Liver (tissue), 3 donors: ENCODE results near the gene APBA2.

Source experiments
- EGR1 ChIP-seq, 2 donors: IDR thresholded peaks; 2 replicates each; pipeline ENCODE4 v1.6.1; 2016 to 2018; ENCODE audit warnings: antibody characterized with exemption in 2 of 2, low read depth in 2 of 2
- FOXA2 ChIP-seq: IDR thresholded peaks from 2 replicates; pipeline ENCODE4 v1.6.1; 2016; ENCODE audit warnings: antibody characterized with exemption
- GABPA ChIP-seq, 2 donors: IDR thresholded peaks in 1 of 2; conservative IDR thresholded peaks in 1 of 2; 2 replicates each; pipeline ENCODE4 v1.6.1; 2016; ENCODE audit warnings: antibody characterized with exemption in 2 of 2, mild to moderate bottlenecking in 1 of 2, moderate library complexity in 1 of 2
- JUND ChIP-seq, 2 donors: IDR thresholded peaks; 2 replicates each; pipeline ENCODE4 v1.6.1; 2016; ENCODE audit warnings: antibody characterized with exemption in 2 of 2
- RAD21 ChIP-seq, 2 donors: IDR thresholded peaks; 2 replicates each; pipeline ENCODE4 v1.6.1; 2016; ENCODE audit warnings: antibody characterized with exemption in 2 of 2, mild to moderate bottlenecking in 2 of 2
- RXRA ChIP-seq, 2 donors: IDR thresholded peaks; 2 replicates each; pipeline ENCODE4 v1.6.1; 2017 to 2018; ENCODE audit warnings: antibody characterized with exemption in 2 of 2, mild to moderate bottlenecking in 1 of 2
- SP1 ChIP-seq: IDR thresholded peaks from 2 replicates; pipeline ENCODE4 v1.6.1; 2018; ENCODE audit warnings: antibody characterized with exemption, mild to moderate bottlenecking
- TAF1 ChIP-seq: conservative IDR thresholded peaks from 2 replicates; pipeline ENCODE4 v1.6.1; 2016; ENCODE audit warnings: antibody characterized with exemption, mild to moderate bottlenecking
- ZBTB33 ChIP-seq: IDR thresholded peaks from 2 replicates; pipeline ENCODE4 v1.6.1; 2016; ENCODE audit warnings: antibody characterized with exemption
- TF ChIP-seq, protein P1 (sequence below): fragments of 150-350 bp; IDR thresholded peaks from 2 replicates; pipeline ENCODE4 v1.5.1; 2017; ENCODE audit warnings: improper control_type of control experiment, low read depth, low read length; ENCODE audit not compliant: missing input control
- TF ChIP-seq, protein P2 (sequence below): IDR thresholded peaks from 2 replicates; pipeline ENCODE4 v1.6.1; 2016; ENCODE audit warnings: antibody characterized with exemption
- TF ChIP-seq, protein P3 (sequence below): IDR thresholded peaks from 2 replicates; pipeline ENCODE4 v1.6.1; 2016; ENCODE audit warnings: antibody characterized with exemption, mild to moderate bottlenecking
- donor health status: healthy.
- donor health status: healthy.

DNA sequence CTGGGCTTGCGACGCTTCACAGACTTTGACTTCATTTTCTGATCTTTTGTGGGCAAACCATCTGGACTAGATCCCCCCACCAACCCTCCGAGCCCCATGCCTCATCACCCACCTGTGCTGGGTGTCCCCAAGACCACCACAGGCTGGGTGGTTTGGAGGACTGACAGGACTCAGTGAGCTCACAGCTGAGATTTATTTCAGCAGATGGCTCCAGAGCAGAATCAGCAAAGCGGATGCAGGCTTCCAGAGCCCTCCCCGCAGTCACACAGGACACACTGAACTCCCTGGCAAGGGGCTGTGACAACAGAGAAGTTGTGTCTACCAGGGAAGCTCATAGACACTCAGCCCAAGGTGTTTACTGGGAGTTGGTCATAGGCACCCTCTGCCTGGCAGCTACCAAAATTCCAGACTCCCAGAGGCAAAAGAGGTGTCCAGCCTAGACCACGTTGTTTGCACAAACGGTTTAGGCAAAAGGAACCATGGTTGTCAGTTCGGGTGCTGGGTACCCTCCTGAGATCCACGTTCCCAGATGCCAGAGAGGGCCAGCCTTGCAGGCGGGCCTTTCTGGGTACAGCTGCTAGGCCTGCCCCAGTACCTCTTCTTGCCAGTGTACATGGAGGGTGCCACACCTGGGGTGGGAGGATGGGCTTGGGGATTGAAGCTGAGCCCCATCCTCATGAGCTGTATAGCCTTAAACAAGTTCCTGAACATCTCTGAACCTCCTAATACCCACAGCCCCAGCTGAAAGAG, 213.5 kb downstream of the APBA2 start:
- TF ChIP-seq, protein P1, sequence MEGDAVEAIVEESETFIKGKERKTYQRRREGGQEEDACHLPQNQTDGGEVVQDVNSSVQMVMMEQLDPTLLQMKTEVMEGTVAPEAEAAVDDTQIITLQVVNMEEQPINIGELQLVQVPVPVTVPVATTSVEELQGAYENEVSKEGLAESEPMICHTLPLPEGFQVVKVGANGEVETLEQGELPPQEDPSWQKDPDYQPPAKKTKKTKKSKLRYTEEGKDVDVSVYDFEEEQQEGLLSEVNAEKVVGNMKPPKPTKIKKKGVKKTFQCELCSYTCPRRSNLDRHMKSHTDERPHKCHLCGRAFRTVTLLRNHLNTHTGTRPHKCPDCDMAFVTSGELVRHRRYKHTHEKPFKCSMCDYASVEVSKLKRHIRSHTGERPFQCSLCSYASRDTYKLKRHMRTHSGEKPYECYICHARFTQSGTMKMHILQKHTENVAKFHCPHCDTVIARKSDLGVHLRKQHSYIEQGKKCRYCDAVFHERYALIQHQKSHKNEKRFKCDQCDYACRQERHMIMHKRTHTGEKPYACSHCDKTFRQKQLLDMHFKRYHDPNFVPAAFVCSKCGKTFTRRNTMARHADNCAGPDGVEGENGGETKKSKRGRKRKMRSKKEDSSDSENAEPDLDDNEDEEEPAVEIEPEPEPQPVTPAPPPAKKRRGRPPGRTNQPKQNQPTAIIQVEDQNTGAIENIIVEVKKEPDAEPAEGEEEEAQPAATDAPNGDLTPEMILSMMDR, result no peak
- TF ChIP-seq GABPA (IDR thresholded peaks at IDR 0.05 in 1 of 2, conservative IDR thresholded peaks at IDR 0.05 in 1 of 2), result no peak
- no peak for TF ChIP-seq JUND (IDR thresholded peaks at IDR 0.05)
- TF ChIP-seq, protein P2, sequence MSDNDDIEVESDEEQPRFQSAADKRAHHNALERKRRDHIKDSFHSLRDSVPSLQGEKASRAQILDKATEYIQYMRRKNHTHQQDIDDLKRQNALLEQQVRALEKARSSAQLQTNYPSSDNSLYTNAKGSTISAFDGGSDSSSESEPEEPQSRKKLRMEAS, result no peak
- TF ChIP-seq, protein P3, sequence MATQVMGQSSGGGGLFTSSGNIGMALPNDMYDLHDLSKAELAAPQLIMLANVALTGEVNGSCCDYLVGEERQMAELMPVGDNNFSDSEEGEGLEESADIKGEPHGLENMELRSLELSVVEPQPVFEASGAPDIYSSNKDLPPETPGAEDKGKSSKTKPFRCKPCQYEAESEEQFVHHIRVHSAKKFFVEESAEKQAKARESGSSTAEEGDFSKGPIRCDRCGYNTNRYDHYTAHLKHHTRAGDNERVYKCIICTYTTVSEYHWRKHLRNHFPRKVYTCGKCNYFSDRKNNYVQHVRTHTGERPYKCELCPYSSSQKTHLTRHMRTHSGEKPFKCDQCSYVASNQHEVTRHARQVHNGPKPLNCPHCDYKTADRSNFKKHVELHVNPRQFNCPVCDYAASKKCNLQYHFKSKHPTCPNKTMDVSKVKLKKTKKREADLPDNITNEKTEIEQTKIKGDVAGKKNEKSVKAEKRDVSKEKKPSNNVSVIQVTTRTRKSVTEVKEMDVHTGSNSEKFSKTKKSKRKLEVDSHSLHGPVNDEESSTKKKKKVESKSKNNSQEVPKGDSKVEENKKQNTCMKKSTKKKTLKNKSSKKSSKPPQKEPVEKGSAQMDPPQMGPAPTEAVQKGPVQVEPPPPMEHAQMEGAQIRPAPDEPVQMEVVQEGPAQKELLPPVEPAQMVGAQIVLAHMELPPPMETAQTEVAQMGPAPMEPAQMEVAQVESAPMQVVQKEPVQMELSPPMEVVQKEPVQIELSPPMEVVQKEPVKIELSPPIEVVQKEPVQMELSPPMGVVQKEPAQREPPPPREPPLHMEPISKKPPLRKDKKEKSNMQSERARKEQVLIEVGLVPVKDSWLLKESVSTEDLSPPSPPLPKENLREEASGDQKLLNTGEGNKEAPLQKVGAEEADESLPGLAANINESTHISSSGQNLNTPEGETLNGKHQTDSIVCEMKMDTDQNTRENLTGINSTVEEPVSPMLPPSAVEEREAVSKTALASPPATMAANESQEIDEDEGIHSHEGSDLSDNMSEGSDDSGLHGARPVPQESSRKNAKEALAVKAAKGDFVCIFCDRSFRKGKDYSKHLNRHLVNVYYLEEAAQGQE, result no peak
- TF ChIP-seq ZBTB33, result no peak
- no peak for TF ChIP-seq RAD21 (IDR thresholded peaks at IDR 0.05)
- no peak for TF ChIP-seq SP1
- TF ChIP-seq TAF1, result no peak
- no peak for TF ChIP-seq RXRA (IDR thresholded peaks at IDR 0.05)
- TF ChIP-seq EGR1 (IDR thresholded peaks at IDR 0.05; ENCODE audit: low read depth in 2 of 2), result no peak
- no peak for TF ChIP-seq FOXA2
